ENCODE data around the gene ARHGAP25.

Gene ARHGAP25

DNA sequence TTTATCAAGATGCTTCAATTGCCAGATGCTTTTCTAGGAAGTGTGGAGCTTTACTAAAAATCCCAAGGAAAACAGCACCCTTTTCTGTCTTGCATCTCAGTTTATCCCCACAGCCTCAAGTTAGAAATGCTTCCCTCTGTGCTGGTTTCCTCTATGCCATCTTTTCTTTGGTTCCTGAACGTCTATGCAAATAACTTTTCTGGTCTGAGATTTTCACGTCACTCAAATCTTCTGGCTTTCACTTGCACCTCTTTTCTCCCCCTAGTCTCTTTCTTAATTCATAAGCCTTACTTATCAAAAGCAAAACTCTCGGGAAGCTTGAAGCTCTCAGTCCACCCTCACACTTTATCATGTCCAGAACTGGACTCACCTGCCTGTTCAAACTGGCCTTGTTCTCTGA lies 33.9 kb downstream of the ARHGAP25 start:
- DNase-seq, result no peak

DNA sequence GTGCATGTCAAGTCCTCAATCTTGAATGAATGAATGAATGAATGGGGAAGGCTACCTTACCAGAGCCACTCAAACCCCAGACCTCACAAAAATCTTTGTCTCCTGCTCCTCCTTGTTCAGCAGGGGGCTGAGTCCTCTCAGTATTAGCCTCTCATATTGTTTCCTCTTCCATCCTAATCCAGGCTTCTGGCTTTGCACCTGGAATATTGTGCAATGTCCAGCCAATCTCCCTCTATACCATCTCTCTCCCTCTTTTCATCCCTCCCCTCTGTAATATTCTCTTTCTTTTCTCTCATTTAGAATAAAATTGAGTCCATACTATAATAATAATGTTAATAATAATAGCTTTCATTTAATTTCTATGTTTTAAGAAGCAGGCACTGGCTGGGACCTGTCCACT lies 34.3 kb downstream of the ARHGAP25 start:
- no peak for DNase-seq

DNA sequence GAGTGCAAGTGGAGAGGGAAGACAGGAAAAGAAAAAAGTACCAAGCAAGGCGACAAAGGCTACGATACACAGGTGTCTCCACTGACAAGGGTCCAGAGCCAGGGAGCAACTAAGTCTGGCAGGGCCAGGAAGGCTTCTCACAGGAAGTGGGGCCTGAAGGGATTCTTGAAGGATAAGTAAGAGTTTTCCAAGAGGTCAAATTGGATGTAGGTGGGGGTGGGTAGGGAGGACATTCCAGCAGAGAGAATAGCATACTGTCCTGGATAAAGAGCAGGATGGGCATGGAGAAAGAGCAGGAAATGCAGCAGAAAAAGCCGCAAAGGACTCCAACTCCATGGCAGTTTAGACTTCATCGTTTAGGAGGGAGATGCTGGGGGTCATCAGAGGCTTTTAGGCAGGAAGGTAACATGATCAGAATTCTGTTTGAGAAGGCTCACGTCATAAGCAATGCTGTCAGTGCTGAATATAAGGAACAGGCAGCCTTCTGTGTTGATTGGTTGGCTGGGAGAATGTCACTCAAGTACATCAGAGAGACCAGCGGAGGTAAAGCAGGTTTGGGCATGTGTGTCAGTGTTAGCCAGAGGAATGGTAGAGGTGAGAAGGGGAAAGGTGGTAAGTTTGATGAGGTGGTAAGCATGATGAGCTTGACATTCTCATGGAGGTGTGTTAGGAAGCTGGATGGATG lies 35.1 kb downstream of the ARHGAP25 start:
- DNase-seq, result peak; percentile 48

DNA sequence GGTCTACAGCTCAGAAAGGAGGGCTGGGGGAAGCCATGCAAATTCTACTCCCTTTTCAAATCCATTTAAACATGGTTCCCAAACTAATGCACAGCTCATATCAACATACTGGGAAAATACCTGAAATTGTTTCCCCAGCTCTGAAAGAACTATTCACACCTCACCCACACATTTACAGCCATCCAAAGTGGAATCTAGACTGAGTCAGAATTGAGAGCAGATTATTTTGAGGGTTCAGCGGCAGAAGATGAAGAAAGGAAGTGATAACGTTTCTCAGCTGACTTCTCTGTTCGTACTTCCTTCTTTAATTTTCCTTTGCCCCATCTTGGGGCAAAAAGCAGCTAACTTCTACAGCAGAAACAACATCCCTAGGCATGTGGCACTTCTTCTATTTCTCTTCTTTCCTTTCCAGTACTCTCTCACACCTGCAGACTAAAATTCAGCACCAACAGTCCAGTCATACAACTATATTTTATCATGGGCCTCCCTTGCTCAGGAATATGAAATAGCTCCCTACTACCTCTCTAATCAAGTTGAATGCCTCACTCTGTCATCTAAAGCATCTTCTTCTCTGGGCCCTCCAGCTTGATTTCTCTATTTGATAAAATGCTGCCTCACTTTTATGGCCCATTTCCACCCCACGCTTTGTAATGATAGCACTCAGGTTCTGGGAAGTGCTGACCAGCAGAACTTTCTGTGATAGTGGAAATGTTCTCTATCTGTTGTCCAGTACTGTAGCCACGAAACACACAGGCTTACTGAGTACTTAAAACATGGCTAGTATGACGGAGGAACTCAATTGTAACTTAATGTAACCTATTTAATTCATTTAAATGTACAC lies 35.9 kb downstream of the ARHGAP25 start:
- DNase-seq, result peak; percentile 66

DNA sequence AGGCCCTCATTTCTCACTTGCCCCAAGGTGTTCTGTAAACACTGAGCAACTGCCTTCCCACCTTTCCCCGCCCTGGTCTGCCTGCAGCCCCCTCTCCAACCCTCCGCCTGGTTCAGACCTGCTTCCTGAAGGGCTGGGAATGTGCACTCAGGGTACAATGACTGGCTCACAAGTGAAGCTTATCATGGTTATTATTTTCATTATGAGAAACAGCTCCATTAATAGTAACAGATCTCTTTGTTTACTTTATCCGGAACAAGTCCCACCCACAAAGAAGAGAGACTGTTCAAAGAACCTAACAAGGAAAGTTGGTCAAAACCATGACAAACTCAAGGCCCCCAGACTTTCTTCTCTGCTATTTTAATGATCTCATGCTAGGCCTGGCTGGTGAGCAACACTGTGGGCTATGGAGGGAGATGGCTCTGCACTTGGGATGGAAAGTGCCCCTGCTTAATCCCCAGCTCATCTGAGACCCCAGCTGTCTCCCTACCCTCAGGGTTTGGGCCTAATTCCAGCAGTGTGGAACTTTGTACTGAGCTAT lies 36.7 kb downstream of the ARHGAP25 start:
- no peak for DNase-seq

DNA sequence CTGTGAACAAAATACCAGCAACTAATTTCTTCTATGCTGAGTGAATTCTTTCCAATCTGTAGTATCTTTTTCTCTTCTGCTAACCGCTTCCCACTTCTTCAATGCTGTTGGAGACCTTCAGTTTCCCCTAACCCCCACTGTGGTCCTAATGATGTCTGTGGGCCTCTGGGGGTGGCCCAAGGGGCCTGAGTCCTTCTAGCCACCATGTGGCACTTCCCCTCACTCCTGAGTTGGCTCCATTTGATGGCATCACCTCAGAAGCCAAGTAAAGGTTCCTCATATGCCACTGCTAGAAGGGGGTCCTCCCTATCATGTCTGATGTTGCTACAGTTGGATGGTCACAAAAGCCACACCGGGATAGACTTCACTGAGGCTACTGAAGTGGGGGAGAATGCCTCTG lies 37.5 kb downstream of the ARHGAP25 start:
- DNase-seq, result no peak

DNA sequence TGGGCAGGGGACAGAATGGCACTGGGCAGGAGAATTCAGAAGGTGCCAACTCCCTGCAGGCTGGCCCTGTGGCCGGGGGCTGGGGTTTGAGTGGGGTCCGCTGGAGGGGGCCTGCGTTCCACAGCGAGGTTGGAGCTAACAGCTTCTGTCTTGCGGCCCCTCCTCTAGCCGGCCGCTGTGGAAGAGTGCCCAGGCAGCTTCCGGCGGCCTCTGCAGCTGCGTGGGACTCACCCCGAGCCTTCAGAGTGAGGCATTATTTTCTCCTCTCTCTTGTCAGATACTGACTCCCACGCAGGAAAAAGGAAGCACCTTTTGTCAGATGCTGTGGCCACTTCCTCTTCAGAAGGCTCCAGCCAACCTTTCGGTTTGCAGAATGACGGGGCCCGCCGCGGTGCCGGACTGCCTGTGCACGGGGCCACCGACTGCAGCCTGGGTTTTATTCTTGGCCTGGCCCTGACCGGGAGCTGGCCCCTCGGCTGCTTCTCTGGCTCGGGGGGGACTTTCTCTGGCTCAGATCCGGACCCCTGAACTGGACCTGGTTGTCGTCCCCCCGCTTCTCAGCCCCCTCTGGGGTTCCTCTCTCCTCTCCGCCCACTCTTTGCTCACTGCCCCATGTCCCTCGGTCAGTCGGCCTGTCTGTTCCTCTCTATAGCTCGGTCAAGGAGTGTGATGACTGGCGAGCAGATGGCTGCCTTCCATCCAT lies 40.1 kb downstream of the ARHGAP25 start:
- DNase-seq, result peak; percentile 88

DNA sequence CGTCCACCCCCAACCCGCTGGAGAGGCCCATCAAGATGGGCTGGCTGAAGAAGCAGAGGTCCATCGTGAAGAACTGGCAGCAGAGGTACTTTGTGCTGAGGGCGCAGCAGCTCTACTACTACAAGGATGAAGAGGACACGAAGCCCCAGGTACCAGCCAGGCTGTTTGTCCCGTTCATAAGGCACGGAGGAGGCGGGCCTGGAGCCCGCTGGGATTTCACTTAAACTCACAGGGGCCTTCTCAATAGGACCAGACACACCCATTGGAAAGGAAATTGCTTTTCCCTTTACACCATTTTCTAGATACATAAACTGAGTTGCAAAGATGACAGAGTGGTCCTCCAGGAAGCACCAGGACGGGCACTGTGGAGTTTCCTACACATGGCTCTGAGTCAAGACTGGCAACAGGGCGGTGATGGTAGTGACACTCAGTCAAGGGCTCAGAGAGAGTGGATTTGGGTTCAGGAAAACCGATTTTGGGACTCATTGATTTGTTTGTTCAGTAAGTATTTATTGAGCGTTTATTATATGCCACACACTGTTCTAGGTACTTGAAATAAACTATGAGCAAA lies 40.7 kb downstream of the ARHGAP25 start:
- no peak for DNase-seq

DNA sequence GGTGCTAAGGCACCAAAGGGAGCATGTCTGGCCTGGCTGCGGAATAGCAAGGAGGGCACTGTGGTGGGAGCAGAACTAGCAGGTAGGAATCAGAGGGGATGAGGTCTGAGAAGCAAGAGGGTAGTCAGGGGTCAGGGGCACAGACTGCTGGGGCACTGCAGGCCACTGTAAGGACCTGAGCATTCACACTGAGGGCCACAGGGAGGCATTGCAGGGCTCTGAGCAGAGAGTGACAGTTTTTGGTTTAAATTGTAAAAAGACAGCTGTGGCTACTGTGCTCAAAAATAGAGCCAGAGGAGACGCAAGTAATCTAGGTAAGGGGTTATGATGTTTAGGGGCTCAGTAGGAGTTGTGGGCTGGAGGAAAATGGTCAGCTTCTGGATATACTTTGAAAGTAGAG lies 41.5 kb downstream of the ARHGAP25 start:
- DNase-seq, result no peak

DNA sequence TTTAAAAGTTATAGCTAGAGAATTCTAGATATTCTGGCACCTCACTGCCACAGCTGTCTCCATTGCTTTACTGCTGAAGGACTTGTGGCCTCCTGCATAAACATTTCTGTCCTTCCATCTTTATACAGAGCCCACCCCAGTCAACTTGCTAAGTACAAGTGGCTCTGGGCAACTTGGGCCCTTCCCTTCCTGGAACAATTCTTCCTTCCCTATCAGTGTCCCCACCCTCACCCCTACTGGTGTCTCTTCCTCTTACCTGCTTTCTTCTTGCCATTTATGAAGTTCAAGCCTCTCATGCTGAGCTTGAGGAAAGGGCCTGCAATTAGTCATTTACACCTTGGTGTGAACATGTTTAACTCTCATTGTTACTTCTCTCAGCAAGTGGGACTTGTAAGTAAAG lies 45.0 kb downstream of the ARHGAP25 start:
- DNase-seq, result no peak

DNA sequence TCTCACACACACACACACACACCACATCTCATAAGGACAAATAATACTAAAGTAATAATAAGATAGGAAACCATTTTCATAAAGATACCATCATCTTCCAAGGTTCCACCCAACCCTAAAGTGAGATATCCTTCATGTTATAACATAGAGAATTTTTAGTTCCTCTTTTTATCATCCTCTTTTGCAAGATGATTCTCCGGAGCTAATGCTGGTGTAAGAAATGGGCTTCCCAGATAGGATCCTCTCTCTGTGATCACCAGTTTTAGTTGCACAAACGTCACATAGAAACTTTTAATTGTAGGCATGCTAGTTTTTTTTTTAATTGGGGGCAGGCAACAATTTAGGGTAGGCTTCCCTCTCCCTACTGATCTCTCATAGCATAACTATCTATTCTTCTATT lies 49.6 kb downstream of the ARHGAP25 start:
- no peak for DNase-seq

DNA sequence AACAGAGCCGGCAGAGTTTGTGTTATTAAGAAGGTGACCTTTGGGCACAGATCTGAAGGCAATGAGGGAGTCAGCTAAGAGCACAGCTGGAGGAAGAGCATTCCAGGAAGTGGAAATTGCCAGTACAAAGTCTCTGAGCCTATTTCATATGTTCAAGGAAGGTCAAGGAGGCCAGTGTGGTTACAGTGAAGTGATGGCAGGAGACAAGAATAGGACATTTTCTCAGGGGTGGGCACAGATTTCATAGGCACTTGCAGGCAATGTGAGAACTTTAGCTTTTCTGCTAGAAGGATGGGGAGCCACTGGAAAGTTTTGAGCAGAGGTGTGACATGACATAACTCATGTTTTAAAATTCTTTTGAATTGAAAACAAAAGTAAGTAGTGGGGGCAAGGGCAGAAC lies 50.3 kb downstream of the ARHGAP25 start:
- DNase-seq, result no peak

DNA sequence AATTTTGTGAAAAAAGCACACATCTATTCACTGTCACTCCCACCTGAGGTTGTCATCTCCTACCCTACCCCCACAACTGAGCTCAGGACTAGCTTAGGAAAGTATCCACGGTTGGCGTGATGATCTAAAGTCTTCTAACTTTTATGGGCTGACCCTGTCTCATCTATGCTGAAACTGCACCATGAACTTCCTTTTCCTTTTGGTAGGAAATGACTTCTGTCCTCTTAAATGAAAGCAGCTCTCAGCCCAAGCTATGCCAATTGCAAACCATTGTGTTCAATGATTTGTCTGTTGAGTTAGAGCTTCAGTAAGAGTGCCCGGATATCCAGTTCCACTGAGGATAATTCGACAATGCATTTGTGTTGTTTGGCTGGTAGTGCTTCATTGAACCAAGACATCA lies 52.7 kb downstream of the ARHGAP25 start:
- no peak for DNase-seq

DNA sequence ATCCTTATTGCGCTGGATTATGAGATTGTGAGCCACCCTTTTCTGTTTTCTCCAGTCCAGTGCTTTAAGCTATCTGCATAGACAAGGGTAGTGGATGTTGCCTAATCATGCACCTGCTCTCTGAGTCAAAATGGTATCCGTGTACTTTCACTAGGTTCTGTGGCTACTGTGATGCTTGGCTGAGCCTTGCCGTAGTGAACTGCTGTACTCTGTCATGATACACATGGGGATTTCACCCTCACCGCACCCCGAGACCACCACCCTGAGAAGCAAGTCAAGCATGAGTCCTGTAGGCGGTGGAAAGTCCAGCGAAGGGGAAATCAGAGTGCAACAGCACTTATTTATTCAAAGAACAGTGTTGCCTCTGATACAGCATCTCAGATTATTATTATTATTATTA lies 55.0 kb downstream of the ARHGAP25 start:
- peak; percentile 70 for DNase-seq

DNA sequence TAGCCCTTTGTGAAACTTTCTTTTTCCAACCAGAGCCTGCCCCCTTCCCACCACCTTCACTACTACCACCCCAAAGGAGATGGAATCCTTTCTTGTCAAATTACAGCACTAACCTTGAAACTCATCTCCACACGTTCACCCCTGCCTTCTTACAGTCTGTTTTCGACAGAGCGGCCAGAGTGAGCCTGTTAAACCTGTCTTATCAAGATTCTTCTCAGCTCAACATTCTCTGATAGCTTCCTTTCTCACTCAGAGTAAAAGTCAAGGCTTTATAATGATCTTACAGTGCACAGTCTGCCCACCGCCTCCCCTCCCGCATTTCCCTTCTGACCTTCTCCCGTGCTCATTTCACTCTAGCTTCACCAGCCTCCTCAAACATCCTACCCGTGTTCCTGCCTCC lies 56.0 kb downstream of the ARHGAP25 start:
- no peak for DNase-seq

DNA sequence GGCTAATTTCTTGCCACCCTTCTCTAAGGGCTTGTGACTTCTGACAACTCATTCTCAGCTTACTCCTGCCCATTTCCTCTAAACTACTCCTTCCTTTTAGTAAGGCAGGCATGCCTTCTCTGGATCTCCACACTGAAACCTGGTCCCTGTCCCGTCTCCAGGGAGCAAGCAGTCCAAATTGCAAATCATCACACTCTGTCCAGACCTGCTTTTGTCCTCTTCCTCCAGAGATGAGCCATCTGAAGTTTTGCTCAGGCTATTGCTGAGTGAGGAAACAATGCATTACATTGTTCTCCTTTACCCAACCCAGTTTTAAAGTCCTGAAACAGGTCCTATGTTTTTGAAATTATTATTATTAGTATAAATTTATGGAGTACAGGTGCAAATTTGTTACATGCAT lies 57.3 kb downstream of the ARHGAP25 start:
- no peak for DNase-seq

DNA sequence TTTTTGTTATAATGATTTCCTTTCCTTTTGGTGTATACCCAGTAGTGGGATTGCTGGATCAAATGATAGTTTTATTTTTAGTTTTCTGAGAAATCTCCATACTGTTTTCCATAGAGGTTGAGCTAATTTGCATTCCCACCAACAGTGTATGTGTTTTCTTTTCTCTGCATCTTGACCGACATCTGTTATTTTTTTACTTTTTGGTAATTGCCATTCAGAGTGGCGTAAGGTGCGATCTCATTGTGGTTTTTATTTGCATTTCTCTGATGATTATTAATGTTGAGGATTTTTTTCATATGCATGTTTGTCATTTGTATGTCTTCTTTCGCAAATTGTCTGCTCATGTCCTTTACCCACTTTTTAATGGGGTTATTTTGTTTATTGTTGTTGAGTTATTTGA lies 58.1 kb downstream of the ARHGAP25 start:
- no peak for DNase-seq

DNA sequence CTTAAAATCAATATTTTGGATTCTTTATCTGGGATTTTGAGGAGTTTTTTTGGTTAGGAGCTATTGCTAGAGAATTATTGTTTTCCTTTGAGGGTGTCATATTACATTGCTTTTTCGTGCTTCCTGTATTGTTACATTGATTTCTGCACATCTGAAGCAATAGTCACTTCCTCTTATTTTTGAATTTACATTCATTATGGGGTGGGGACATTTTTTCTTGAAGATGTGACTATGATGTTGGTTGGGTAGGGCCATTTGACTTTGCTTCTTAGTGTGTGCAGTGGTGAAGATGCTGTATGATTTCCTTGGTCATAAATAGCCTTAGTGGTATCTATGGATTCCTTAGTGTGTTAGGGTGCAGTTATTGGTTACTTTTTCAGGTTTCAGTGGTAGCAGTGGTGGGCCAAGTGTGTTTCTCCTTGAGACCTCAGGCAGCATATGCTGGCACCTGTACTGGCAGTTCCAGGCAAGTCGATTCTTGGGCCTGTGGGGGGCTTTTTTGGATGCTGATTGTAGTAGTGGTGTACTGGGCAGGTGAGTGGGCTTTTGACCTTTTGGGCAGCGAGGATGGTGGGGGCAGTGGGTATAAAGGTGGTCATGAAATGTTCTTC lies 61.8 kb downstream of the ARHGAP25 start:
- peak; percentile 10 for DNase-seq

DNA sequence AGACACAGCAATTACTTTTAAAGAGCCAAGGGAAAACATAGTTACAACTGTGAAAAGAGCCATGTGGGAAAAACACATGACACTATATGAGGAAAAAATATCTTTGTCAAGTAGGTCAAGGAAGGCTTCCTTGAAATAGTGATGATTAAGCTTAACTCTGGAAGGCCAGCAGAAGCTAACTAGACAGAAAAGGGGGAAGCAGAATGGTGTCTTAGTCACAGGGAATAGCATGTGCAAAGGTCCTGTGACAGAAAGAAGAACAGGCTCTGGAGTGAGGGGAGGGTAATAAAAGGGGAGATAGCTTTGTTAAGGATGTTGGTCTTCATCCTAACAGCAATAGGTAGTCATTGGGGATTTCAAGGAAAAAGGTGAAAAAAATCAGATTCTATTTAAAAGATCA lies 64.0 kb downstream of the ARHGAP25 start:
- no peak for DNase-seq

DNA sequence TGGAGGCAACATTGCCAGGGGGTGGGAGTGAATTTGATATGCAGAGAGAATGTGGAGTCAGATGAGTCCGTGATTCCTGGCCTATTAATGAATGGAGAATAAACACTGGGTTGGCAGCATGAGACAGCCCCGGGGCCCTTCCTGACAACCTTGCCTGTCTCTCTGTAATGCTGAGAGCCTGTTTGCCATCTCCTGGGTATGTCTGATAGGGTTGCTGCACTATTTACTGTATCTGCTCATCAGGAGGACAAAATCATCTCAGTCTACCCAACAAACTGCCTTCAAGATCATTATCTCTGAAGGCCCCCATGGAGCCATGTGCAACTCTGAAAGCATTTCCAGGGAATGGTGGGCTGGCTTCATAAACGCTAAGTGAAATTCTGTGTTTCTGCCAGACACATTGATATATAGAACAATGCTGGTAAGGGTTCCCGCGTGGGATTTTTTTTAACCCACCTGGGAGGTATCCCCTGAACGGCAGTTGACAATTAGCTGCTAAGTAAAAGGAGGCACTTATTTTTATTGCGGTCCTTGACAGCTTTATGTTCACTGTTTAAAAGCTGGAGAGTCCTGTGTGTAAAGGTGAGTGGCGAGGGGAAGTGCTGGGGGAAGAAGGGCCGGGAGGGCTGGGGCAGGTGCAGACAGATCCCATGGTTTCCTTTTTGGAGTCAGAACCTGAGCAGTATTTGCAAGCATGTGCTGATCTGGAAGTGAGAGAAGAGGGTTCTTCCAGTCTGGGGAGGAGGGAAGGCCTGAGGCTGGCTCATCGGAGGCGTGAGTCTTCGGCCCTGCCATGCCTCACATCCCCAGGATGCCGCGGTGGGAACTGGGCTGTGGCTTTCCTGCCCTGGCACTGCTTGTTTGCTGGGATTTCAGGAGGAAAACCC lies 64.8 kb downstream of the ARHGAP25 start:
- no peak for DNase-seq

DNA sequence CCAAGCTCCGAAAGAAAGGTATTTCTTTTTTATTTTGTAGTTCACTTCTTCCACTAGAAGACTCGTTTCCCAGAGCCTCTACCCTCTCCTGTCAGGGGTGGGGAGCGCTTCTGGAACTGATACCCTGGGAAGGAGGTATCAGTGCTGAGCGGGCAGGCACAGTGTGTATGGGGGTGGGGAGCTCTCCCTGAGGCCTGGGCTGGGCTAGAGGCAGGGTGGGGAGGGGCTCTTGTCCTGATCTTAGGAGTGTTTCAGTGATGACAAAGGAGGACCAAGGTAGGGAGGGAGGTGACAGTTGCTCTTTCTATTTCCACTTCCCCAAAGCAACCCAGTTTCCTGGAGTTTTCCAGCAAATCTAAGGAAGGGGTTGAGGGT lies 65.4 kb downstream of the ARHGAP25 start:
- no peak for DNase-seq

DNA sequence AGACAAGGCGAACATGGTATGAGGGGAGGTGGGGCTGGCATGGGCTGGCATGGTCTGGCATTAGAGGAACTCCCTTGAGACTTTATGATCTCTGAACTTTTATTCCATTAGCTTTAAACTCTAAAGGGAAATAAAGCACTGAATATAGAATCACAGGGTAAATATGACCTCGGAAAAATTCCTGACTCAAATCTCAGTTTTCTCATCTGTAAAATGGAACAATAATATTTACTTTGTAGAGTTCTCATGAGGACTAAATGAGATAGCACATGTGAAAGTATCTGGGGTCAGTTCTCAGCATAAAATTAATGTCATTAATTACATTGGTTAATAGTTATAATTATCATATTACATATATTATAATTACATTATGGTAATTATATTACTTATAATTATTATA lies 65.9 kb downstream of the ARHGAP25 start:
- no peak for DNase-seq
